ENCODE data around the gene NIT2.

NIT2 gene

DNA sequence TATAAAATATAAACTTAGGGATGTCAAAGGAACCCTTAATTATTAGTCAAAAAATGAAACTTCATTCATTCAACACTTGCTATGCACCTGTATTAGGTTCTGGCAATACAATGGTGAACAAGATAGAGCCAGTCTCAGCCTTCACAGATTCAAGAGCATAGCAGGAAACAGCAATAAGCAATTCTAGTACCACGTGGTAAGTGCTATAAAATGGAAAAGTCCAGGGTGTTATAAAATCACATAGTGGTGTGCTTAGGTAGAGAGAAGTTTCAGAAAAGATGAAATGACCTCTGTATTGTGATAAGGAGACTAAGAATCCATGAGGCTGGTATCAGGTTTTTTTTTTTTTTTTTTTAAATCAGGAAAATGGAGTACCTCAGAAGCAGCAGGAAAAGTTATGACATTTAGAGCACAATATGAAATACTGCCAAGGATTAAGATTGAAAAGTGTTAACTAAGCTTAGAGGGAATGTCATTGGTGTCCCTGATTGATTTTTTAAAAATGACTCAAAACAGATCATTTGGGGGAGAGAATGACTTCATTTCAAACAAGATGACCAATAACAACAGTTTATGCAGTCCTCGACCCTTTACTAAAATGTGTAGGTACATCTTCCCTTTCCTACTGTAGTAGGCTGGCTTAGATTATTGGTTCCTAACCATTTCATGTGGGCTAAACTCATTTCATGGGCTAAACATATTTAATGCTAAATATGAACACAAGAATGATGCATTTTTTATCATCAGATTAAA is 61.3 kb downstream of the NIT2 start:
- no peak for DNase-seq (ENCODE audit: low read depth in 4 of 4, low spot score in 1 of 4)

DNA sequence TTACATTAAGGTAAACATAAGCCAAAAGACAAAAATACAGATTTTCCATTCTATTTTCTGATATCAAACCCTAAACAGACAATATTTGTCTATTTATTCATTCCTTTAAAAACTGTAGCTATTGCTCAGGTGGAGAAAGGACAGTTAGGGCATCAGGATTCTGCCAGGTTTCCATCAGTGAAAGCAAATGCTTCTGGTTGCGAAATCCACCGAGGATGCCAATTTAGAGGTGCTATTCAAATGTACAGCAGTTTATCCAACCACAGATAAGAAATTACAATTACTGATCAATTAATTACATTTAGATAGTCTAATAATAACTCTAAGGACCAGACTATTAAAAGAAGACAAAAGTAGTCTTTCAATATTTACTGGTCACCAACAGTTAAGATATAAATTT is 62.4 kb downstream of the NIT2 start:
- no peak for DNase-seq (ENCODE audit: low read depth in 4 of 4, low spot score in 1 of 4)

DNA sequence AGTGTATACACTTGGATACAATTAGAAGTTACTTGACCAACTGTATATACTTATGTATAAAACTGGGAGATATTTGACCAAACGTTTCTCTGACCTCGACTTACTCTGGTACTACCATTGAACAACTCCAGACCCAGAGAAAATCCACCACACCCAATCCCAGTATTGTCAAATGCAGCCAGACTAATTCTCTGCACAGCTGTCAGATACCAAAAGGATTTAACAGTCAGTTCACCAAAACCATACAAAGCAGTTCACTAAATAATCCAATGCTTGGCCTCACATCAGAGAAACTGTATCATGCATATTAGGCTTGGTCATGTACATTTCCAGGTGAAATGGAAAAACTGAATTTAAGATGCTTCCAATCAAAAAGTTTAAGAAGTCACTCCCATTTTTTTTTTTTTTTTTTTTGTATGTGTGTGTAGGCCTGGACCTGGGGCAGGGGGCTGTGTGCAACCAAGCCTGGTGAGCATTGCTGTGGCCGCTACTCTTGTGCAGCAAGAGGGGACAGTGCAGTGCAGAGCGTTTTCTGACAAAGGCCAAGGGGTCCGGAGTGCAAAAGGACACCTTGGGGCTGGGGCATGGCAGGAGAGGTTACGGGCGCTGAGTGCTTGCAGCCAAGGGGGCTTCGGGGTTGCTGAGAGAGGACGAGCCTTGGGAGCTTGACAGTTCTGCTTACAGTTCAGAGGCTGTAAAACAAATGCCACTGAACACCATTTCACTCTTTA is 64.9 kb downstream of the NIT2 start:
- DNase-seq (ENCODE audit: low read depth in 4 of 4, low spot score in 1 of 4): no peak

DNA sequence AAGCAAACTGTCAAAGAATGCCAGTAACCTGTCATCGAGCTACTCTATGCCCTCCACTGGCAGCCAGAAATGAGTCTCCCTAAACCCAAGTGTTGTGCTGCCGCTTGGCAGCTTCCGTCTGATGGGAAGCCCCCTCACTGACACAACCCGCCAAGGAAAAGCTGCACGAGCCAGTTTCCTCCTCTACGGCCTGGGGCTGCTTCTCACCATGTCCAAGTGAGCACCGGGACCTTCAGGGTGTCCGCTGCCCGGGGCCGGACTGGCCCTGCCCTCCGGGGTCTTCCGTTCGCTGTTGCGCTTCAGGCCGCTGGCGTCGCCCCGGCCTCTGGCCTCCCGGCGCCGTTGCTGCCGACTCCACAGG is 65.8 kb downstream of the NIT2 start:
- peak; percentile 4 to 22 (median 10) for DNase-seq (ENCODE audit: low read depth in 4 of 4, low spot score in 1 of 4)

DNA sequence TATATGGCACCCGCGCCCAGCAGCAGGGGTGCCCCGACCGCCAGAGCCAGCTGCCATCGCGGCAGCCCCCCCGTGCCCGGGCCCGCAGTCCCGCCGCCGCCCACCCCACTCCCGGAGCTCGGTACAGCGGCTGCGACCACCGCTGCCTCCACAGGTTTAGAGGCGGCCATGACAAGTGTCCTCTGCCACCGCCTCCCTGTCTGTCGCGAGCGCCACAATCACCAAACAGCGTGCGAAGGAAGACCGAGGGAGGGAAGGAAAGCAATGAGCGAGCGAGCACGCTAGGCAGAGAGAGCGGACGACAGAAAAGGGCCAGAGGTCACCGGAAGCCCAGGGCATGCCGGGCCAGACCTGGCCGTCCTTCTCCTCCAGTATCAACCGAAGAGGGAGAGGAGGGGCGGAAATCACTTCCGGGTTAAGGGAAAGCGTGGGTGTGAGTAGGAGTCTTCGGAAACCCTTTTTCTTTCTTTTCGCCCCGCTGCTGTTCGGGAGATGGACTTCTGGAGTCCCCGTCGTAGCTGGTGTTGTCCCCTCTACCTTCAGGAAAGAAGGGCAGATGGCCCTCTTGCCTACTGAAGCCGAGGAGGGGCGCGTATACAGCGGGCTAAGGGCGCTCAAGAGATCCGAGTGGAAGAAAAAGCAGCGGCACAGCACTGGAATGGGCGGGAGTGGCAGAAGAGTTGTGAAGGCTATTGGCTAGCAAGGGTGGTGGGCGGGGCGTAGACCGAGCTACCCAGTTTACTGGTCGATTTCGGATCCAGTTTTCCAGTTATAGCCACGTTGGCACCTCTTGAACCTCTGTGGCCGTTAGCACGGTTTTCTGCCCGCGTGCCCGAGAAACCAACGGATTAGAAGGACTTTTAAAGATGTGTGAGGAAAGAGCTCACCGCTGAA is 66.5 kb downstream of the NIT2 start, which contains the start of the genes LNP1 and TOMM70:
Gene LNP1 (plus strand): TSS at position 760 of the 894 bp plus-strand sequence. CDS start 28,191 bp downstream, outside the sequence.
Gene TOMM70 (minus strand): TSS at position 310 of the 894 bp plus-strand sequence. CDS start 140 bp downstream, at position 170.
- DNase-seq (ENCODE audit: low read depth in 4 of 4, low spot score in 1 of 4): peak; percentile 90 to 97 (median 93)

DNA sequence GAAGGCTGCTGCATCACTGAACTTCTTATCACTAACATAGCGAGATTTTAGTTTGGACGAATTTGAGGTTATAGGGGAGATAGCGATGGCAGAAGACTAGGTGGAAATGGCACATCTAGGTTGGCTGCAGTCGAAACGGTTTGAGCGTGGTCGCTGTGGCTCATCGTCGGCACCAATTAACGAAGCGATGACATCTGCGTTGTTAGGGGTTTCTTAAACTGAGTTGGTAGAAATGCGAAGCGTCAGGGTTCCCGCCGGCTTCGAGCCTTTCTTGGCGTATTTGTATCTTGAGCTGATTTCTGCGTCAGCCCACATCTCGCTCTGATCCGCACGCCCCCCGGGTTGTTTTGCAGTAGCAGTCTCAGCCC is 67.1 kb downstream of the NIT2 start:
- peak; percentile 16 to 28 (median 18) for DNase-seq (ENCODE audit: low read depth in 4 of 4, low spot score in 1 of 4)

DNA sequence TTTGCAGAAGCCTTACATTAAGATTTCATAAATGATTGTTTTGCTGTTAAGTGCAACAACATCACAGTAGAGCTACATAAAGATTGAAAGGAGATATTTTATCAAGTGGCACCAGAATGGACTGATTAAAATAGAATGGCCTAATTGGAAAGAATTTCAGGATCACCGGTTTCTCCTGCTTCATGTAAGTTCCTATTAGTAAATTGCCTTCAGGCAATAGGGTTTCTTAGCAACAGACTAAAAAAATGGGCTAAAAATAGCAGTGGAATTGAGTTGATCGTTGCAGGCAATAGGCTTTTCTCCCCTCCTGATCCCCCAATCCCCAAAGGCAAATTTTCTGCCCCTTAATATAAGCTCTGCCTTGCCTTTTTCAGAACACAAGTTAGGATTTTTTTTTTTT is 67.7 kb downstream of the NIT2 start:
- DNase-seq (ENCODE audit: low read depth in 4 of 4, low spot score in 1 of 4): no peak

DNA sequence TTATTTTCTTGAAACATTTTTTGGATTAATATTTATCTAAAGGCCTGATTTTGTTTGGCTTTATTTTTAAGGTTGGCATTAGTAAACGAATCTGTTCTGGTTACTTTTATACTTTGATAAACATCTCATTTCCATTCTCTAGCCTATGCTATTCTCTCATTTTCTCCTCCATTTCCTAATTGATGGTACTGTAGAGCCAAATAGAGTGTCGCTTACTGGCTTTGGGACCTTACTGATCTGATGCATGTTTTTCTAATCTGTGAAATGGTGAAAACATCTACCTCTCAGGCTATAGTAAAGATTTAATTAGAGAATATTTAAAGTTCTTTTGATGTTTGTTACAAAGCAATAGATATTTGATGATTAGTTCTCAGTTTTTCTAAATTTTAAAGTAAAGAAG is 68.3 kb downstream of the NIT2 start:
- no peak for DNase-seq (ENCODE audit: low read depth in 4 of 4, low spot score in 1 of 4)

DNA sequence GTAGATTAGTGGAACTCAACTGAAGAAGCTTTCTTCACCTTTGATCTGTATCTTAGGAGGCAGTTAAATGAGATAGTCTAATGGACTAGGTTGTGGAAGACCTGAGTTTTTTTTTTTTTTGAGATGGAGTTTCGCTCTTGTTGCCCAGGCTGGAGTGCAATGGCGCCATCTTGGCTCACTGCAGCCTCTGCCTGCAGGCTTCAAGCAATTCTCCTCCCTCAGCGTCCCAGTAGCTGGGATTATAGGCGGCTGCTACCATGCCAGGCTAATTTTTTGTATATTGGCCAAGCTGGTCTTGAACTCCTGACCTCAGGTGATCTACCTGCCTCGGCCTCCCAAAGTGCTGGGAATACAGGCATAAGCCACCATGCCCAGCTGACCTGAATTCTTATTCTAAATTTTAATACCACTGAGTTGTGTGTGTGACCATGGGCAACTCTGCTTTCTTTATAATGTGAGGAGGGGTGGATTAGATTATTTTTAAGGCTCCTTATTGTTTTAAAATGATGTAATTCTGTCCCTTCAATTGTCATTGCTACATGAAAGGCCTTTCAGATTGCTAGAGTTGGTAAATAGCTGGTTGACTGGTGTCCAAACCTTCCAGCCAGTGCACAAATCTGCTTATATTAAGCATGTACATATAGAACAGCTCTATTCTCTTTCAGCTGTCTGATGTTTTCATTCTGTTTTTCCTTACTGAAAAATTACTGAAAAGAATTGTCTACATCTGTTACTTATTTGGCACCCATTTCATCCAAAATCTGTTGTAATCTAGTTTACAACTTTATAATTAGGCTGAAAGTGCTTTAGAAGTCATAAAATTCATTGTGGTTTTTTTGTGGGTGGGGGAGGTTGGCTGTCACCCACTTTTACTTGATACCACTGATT is 69.0 kb downstream of the NIT2 start:
- no peak for DNase-seq (ENCODE audit: low read depth in 4 of 4, low spot score in 1 of 4)

DNA sequence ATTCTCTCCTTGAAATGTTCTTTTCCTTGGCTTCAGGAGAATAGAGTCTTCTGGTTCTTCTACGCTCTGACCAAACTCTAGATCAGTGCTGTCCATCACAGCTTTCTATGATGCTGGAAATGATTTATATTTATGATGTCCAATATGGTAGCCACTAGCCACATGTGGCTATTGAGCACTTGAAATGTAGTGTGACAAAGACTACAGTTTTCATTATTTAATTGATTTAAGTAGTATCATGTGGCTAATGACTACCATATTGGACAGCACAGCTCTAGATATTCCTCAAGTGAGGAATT is 69.6 kb downstream of the NIT2 start:
- DNase-seq (ENCODE audit: low read depth in 4 of 4, low spot score in 1 of 4): no peak

DNA sequence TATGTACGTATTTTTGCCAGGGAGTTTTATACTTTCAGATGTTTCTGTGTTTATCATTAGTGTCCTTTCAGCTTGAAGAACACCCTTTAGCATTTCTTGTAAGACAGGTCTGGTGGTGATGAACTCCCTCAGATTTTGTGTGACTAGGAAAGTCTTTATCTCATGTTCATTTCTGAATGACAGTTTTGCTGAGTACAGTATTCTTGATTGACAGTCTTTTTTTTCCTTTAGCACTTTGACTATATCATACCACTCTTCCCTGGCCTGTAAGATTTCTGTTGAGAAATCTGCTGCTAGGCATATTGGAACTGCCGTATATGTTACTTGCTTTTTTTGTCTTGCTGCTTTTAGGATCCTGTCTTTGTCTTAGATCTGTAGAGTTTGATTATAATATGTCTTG is 72.6 kb downstream of the NIT2 start:
- no peak for DNase-seq (ENCODE audit: low read depth in 4 of 4, low spot score in 1 of 4)

DNA sequence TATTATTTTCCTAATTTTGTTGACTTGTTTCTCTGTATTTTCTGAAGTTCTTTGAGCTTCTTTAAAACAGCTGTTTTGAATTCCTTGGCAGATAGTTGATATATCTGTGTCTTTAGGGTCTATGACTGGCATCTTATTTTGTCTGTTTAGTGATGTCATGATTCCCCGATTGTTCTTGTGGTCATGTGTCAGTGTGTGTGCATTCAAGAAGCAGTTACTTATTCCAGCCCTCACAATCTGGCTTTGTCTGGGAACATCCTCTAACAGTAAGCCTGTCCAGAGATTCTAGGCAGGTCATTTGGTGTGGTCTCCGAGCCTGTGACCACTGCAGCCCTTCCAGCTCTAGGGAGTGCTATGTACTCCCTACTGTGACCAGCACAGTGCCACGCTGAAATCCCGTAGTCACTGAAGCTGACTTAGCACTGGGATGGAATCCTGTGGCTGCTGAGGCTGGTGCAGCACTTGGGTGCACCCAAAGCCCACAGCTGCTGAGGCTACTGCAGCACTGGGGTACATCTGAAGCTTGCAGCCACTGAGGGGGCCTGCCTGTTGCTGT is 73.5 kb downstream of the NIT2 start:
- DNase-seq (ENCODE audit: low read depth in 4 of 4, low spot score in 1 of 4): no peak

Measured in stimulated activated CD4-positive, alpha-beta T cell treated with anti-CD3 and anti-CD28 coated beads, Interleukin-1b, Interleukin-23, amount 100 ng/mL, for 24 hours (primary cell).